ENCODE data around the gene KCNK7. TPM values are rescaled to one million over a fixed set of nuclear protein-coding genes. Genes with fewer than 3 reads are reported as not detected.
A peak's percentile ranks its signal among the peaks of the same experiment; 100 is the strongest.

KCNK7 gene
- total and polyA plus RNA-seq, 7 donors, result 0.54 to 1.4 (median 0.71) TPM; not detected in 4

DNA sequence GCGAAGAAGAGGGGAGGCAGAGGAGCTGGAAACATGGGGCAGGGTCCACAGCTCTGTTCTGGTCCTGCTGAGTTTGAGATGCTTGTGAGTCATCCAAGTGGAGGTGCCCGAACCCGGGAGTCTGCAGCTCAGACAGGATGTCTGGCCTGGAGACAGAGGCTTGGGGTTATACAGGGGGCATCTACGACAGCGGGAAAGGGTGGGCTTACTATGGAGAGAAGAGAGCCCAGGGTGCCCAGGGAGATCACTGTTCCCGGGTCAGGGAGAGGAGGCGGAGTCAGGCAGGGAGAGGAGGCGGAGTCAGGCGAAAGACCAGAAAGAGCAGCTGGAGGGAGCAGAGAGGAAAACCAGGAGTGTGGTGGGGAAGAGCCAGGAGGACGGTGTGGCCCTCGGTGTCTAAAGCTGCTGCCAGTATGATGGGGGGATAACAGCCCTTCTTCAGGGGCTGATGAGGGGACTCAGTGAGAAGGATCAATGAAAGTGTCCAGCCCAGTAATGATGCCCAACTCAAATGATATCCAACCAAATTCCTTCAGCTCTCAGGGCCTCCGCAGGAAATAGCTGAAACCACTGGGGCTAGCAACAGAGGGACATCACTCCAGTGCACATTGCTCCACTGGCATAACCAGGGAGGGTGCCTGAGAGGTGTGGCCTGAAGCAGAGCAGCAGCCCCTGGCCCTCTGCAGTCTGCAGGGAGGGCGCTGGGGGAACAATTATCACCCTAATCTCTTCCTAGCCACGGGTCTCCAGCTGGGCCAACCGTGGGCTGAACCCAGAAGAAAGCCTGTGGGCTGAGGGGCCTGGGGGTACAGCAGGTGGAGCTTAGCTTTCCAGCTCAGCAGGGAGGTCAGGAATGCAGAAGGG, 34.8 kb downstream of the KCNK7 start:
- no peak for TF ChIP-seq EP300 (IDR thresholded peaks at IDR 0.05)
- peak in 1 of 4 donors; percentile 25 for TF ChIP-seq POLR2AphosphoS5 (IDR thresholded peaks at IDR 0.05)
- no peak for TF ChIP-seq CTCF (IDR thresholded peaks at IDR 0.05)
- Histone ChIP-seq H3K36me3 (no peaks in the 10 kb centered on the region), H3K27ac (peak overlapping the region; percentile 96 to 99 (median 98)), H3K4me1 (peaks cover 0 to 50% (median 47%) of the 10 kb centered on the region in 4 donors), H3K9me3 (no peaks in the 10 kb centered on the region), H3K4me3 (no peak overlapping the region), H3K27me3 (no peaks in the 10 kb centered on the region)
- intact Hi-C loops (cut with DNase I), result no loop called here
- peak; percentile 89 for DNase-seq
- WGBS, 2 donors, result 20 to 48% methylated on average over 15 of the region's 15 CpGs

- peaks cover 0 to 57% (median 54%) of the 10 kb centered on the region in 4 donors for H3K4me1 ChIP-seq
- intact Hi-C loops (cut with DNase I), result loop anchor here (2.0 kb wide), 1 partner anchor 13 kb away; the partner anchor contains the start of gene FAM89B
- H3K27ac ChIP-seq, result peak overlapping the region; percentile 96 to 99 (median 98)
- H3K9me3 ChIP-seq, result no peaks in the 10 kb centered on the region
- DNase-seq, result peak; percentile 69
- no peaks in the 10 kb centered on the region for H3K27me3 ChIP-seq
- TF ChIP-seq POLR2A (IDR thresholded peaks at IDR 0.05), result no peak
- TF ChIP-seq CTCF (IDR thresholded peaks at IDR 0.05), result no peak
- no peak for TF ChIP-seq EP300 (IDR thresholded peaks at IDR 0.05)
- no peak for TF ChIP-seq POLR2AphosphoS5 (IDR thresholded peaks at IDR 0.05)
- H3K36me3 ChIP-seq, result no peaks in the 10 kb centered on the region
- WGBS, 2 donors, result 14 to 54% methylated on average over 5 of the region's 5 CpGs
- no peak overlapping the region for H3K4me3 ChIP-seq
Measured at GRCh38 chr11:65559951-65560537, 35.6 kb downstream of the KCNK7 start.

DNA sequence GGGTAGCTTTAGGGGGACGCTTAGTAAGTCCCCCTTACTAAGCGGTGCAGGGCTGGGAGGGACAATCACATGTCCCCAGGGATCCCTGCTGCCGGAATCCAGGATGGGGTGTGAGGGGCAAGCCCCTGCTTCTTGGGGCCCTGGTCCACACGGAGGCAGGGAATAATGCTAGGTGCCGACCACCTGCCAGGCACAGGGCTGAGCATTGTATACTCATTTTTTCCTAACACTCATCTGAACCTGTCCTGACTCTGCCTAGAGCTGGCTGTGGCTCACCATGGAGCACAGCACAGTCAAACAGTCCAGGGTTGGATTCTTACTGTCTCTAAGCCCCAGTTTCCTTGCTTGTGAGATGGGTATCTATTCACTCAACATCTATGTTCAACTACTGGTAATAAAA, 36.1 kb downstream of the KCNK7 start:
- Histone ChIP-seq H3K27me3 (no peaks in the 10 kb centered on the region), H3K36me3 (no peaks in the 10 kb centered on the region), H3K9me3 (no peaks in the 10 kb centered on the region), H3K27ac (peak overlapping the region; percentile 96 to 99 (median 98)), H3K4me1 (peaks cover 0 to 62% (median 59%) of the 10 kb centered on the region in 4 donors), H3K4me3 (no peak overlapping the region)
- TF ChIP-seq POLR2A (IDR thresholded peaks at IDR 0.05) (no peak), POLR2AphosphoS5 (IDR thresholded peaks at IDR 0.05) (no peak), CTCF (IDR thresholded peaks at IDR 0.05) (no peak), EP300 (IDR thresholded peaks at IDR 0.05) (no peak)
- 75 to 79% methylated on average over 5 of the region's 5 CpGs for WGBS, 2 donors
- intact Hi-C loops (cut with DNase I), result loop anchor here (2.0 kb wide), 1 partner anchor 13 kb away; the partner anchor contains the start of gene FAM89B
- peak; percentile 62 for DNase-seq

DNA sequence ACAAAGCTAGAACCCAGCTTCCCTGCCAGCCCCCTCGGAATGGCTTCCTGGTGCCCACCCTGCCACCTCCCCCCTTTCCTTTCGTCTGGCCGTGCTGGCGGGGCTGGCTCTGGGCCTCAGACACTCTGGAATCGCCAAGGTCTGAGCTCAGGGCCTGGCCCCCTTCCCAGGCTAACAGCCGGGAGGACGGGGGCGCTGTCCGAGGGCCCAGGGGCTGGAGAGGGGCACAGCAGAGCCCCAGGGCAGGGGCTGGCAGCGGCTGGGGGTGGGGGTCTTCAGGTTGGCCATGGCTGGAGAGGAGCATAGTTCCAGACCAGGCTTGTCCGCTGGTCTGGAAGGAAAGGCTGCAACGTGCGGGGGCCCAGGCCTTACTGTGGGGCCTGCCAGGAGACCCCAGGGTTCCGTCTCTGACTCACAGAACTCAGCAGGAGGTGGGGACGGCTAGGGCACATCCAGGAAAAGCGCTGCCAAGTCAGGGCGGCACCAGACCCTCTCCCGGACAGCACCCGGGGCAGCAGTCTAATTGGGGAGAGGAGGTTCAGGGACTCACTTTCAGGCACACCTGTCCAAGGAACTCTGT, 36.6 kb downstream of the KCNK7 start:
- 60 to 62% methylated on average over 19 of the region's 19 CpGs for WGBS, 2 donors
- Histone ChIP-seq H3K27me3 (no peaks in the 10 kb centered on the region), H3K4me1 (peaks cover 0 to 66% (median 63%) of the 10 kb centered on the region in 4 donors), H3K4me3 (peak overlapping the region; percentile 55 to 85 (median 72)), H3K36me3 (peaks cover 0 to under 1% (median 0%) of the 10 kb centered on the region in 4 donors), H3K27ac (peak overlapping the region; percentile 96 to 99 (median 98)), H3K9me3 (no peaks in the 10 kb centered on the region)
- intact Hi-C loops (cut with DNase I), result loop anchor here (2.0 kb wide), 1 partner anchor 14 kb away; the partner anchor contains the start of gene FAM89B
- peak; percentile 91 for DNase-seq
- TF ChIP-seq POLR2AphosphoS5 (IDR thresholded peaks at IDR 0.05) (peak in 3 of 4 donors; percentile 13 to 61 (median 33)), POLR2A (IDR thresholded peaks at IDR 0.05) (no peak)
